Left renal cortex interstitium (tissue), 4 donors: ENCODE data around the gene KRTAP10-11. TPM values are rescaled to one million over a fixed set of nuclear protein-coding genes. Genes with fewer than 3 reads are reported as not detected.
"Not testable (repeated sequence)": the region's sequence is repeated elsewhere in the genome, so short reads cannot be mapped to it uniquely, and the experiment has no call there.

Source experiments
- DNase-seq, 4 donors: peaks; one replicate each; pipeline ENCODE4 v3.0.0-alpha.2; 2013; ENCODE audit warnings: low read depth in 4 of 4, low spot score in 2 of 4, missing footprints in 1 of 4
- polyA plus RNA-seq, 4 donors: library from polyadenylated mRNA; unstranded; fragments of 120-200 nt; gene quantifications; one replicate each; pipeline ENCODE4 v1.2.1, GENCODE V29; 2013; ENCODE audit not compliant: insufficient read length in 4 of 4

Gene KRTAP10-11
- polyA plus RNA-seq, 4 donors: not detected

DNA sequence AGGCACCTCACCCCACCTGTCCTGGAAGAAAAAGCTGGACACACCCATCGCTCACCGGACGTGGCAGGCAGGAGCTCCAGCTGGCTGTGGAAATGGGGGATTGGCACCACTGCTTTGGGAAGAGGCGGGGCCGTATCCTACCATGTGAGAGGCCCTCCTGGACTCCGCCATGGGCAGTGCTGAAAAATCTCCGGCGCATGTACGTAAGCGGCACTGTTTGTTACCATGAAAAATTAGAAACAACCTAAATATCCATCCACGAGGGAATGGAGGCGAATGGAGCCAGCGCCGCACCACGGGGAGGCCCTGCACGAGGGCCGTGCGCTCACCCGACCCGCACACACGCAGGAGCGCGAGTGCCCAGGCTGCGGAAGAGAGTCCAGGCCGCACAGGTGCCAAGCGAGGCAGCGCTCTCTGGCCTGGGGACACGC lies 31.2 kb upstream of the KRTAP10-11 start:
- DNase-seq: no peak

GRCh38 chr21:44615466-44615865 lies 30.7 kb upstream of the KRTAP10-11 start:
- no peak for DNase-seq

GRCh38 chr21:44615911-44616590 lies 30.2 kb upstream of the KRTAP10-11 start:
- no peak for DNase-seq

DNA sequence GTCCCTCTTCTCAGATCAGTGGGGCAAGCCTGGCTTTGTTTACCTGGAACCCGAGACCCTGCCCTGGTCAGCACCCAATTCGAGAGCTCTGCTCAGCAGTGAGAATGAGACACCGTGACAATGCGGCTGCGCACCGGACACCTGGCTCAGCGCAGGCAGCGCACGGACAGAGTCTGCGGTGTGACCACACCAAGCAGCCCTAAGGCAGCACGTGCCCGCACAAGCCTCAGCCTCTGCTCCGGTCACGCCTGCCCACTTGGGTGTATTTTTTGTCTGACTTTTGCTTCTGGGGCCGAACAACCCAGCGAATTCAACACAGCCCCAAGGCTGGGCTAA lies 29.7 kb upstream of the KRTAP10-11 start:
- no peak for DNase-seq

DNA sequence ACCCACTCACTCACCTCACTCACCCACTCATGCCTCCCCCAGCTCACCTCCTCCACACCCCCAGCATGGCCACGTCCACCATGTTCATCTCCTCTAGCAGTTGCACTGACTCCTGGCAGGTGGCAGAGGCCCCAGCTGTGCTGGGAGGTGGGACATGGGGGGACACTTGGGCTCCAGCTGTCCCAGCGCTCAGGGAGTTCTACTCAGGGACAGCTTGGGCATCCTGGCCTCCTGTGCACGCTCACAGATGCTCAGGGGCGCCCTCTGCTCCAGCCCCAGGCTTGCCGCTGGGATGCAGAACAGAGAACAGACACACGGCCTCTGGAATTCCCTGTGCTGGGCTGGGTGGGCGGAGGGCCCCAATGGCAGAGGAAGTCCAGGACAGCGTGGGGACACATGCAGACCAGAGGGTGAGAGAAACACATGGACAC lies 29.1 kb upstream of the KRTAP10-11 start:
- no peak for DNase-seq

DNA sequence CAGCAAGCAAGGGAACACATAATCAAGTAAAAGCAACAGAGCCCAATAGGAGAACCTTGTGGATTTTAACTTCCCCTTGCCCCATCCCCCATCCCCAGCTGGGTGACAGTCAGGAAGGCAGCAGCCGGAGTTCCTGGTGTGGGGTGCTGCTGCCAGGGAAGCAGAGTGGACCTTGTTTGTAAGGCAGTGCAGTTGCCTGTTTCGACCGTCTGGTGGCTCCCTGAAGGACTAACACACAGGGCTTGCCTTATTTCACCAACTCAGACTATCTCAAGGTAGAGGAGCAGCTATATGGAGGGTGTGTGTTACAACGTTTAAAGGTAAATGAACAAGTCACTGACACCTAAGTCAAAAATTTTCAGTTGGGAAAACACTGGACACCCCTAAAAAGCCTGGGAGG lies 27.7 kb upstream of the KRTAP10-11 start:
- DNase-seq: no peak

GRCh38 chr21:44618909-44619308 lies 27.3 kb upstream of the KRTAP10-11 start:
- DNase-seq: no peak

DNA sequence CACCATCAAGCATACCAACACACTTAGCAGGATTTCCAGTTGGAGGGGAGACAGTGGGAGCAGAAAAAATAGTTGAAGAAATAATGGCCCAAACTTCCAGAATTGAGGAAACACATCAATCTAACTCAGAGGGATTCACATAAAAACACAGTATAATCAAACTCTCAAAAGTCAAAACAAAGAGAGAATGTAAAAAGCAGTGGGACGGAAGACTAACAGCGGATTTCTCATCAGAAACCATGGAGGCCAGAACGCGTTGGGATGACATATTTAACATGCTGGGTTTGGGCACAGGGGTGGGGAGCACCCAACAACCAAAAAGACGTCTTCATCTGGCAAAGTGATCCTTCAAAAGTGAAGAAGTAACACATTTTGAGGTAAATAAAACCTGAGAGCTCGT lies 26.3 kb upstream of the KRTAP10-11 start:
- no peak for DNase-seq

GRCh38 chr21:44623575-44623974 lies 22.6 kb upstream of the KRTAP10-11 start:
- no peak for DNase-seq

DNA sequence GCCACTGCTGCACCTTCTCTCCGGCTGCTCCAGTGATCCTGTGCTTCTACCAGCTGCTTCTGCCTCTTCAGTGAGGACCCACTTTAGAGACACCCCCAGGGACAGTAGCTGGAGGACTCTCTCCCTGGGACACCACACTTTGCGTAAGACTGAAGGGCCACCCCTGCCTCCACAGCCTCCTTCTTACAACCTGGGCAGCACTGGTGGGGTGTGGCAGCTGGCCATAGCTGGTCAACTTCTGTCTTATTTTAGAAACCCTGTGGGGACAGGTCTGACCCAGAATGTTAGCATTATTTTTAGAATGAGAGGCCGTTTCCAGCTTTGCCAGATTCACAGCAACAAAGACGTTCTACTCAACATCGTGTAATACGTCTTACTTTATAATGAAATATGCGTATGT lies 20.5 kb upstream of the KRTAP10-11 start:
- DNase-seq: no peak

- DNase-seq: no peak
Measured at GRCh38 chr21:44626262-44626661, 20.0 kb upstream of the KRTAP10-11 start.

DNA sequence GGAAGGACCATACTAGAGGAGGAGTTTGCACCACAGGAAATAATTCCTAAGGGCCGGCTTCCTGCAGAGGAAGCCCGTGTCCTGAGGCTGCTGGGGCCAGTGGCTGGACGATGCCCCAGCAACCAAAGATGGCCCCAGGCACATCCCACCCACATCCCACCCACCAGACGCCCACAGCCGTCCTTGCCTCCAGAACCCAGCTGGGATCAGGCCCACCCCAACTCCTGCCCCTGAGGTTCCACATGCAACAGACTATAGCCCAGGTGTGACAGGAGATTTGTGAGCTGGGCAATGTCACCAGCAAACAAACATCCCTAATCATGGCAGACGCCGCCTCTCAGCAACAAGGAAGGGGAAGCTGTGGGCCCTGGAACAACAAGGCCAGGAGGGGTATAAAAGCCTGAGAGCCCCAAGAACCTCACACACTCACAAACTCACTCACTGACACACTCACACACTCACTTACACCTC lies 19.5 kb upstream of the KRTAP10-11 start, which contains the start of gene KRTAP10-9:
KRTAP10-9 (plus strand) TSS at position 421 of the 471 bp plus-strand sequence. CDS start 79 bp downstream, outside the sequence.
- no peak for DNase-seq

GRCh38 chr21:44627181-44627822 lies 18.9 kb upstream of the KRTAP10-11 start:
- not testable (repeated sequence) for DNase-seq

DNA sequence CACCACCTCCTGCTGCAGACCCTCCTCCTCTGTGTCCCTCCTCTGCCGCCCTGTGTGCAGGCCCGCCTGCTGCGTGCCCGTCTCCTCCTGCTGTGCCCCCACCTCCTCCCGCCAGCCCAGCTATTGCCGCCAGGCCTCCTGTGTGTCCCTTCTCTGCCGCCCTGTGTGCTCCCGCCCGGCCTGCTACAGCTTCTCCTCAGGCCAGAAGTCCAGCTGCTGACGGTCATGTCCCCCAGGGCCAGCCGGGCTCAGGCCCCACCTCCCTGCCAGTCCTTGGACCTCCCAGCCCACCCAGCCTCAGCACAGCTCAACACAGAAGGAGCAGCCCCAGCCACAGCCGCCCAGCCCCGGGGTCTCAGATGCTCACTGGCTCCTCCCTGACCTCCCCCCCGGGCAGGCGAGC lies 18.4 kb upstream of the KRTAP10-11 start:
- not testable (repeated sequence) for DNase-seq

DNA sequence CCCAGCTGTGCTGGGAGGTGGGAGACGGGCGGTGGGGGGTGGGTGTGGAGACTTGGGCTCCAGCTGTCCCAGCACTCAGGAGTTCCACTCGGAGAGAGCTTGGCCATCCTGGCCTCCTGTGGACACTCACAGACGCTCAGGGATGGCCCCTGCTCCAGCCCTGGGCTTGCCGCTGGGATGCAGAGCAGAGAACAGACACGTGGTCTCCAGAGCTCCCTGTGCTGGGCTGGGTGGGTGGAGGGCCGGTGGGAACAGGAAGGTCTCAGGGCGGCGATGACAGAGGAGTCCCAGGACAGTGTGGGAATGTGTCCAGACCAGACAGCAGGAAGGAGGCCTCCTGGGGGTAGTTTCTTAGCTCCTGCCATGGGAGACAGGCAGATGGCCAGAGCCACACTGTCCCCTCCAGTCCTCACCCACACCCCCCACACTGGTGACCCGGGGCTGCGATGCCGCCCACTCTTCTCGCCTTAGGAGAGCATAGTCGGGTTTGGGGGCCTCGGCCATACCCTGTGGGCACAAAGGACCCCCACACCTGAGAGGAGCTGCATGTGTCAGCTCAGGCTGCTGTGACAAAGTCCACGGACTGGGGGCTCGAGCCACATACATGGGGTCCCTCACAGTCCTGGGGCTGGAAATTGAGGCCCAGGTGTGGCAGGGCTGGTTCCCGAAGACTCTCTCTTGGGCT lies 17.4 kb upstream of the KRTAP10-11 start:
- DNase-seq: no peak

- no peak for DNase-seq
Measured at GRCh38 chr21:44630440-44630839, 15.8 kb upstream of the KRTAP10-11 start.

GRCh38 chr21:44632067-44632466 lies 14.1 kb upstream of the KRTAP10-11 start:
- no peak for DNase-seq

DNA sequence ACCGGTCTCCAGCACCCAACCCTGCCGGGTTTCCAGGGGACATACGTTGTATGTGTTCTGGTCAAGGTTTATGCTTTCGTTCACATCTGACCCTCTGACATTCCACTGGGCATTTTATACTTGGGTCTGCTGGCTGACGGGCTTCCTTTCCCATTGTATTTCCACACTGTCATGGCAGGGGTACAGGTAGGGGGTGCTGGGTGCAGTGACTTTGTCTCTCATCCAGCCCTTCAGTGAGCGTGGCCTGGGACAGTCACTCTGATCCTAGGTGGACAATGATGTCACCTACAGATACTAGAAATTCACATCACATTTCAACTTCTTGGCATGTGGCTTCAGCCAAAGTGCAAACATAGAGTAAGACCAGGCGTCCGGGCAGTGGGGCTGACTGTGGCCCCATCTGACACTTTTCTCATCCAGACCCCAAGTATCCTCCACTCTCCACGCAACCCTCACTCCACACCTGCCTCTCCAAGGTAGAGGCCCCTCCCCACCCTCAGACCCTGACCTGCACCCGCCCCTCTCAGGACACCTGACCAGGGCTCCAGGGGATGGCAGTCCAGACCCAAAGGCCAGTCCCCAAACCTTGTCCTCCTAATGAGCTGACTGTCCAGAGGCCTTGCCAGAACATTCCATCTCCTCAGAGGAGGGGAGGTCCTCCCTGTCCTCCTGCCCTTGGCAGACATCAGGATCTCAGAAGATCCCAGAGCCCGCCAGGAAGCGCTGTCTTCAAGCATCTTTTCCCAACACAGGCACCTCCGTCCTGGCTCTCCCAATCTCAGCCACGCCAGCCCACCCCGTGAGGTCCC lies 9.8 kb upstream of the KRTAP10-11 start:
- DNase-seq: no peak

DNA sequence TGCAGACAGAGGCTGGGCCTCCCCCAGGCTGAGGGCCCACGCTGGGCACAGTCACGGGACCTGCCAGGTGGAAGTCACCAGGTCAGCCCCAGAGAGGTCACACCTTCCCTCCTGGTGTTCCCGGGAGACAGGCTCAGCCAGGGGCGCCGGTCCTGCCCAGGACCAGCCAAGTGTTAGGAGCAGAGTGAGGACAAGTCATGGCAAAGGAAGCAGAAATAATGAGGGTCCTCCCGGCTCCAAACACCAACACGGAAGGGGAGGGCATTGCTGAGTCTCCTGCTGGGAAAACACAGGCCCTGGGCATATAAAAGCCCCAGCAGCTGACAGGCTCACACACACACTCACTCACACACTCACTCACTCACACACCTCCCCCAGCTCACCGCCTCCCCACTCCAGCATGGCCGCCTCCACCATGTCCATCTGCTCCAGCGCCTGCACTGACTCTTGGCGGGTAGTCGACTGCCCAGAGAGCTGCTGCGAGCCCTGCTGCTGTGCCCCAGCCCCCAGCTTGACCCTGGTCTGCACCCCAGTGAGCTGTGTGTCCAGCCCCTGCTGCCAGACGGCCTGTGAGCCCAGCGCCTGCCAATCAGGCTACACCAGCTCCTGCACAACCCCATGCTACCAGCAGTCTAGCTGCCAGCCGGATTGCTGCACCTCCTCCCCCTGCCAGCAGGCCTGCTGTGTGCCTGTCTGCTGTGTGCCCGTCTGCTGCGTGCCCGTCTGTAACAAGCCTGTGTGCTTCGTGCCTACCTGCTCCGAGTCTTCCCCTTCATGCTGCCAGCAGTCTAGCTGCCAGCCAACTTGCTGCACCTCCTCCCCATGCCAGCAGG lies 9.0 kb upstream of the KRTAP10-11 start, which contains the start of gene KRTAP10-10:
KRTAP10-10 (plus strand) TSS at position 339 of the 833 bp plus-strand sequence; CDS start at position 401, 62 bp downstream.
- DNase-seq: no peak
